Measurements from ENCODE around the gene TRIM69. TPM values are rescaled to one million over a fixed set of nuclear protein-coding genes. Genes with fewer than 3 reads are reported as not detected.

Gene TRIM69
- total and polyA plus RNA-seq, 2 of the 4 experiments (the other 2 are of a cell fraction), result 5.3 to 7.7 TPM

DNA sequence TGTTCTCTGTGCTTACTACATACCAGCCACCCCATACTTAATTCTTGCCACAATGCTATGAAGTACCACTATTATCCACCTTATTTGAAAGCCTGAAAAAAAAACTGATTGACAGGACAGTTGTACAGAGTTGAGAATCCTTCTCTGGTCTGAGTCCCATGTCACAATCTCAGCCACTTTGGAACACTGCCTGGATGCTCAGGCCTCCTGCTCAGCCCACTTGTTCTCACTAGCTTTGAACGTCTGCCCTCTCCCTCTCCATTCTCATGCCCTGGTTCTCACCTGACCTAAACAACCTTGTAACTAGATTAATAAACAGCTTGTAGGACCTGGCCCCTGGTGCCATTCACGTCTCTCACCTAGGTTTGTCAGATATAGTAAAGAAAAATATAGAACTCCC is 53.9 kb downstream of the TRIM69 start:
- BruUV-seq (replicated peaks), result no TSS peak
- Histone ChIP-seq H2AK9ac (replicated peaks; ENCODE audit: low read depth, low read length, poor library complexity) (no peak overlapping the region), H2AFZ (replicated peaks; ENCODE audit: low read length, poor library complexity) (no peak overlapping the region), H3K36me3 (ENCODE audit: control insufficient read depth, insufficient read depth, low read length) (no peaks in the 10 kb centered on the region), H3K9me1 (ENCODE audit: insufficient read depth, low read length) (no peaks in the 10 kb centered on the region), H3K9ac (ENCODE audit: low read depth, low read length) (no peak overlapping the region), H2BK20ac (ENCODE audit: low read depth, low read length) (no peak overlapping the region), H3K4ac (ENCODE audit: low read depth, low read length) (no peak overlapping the region), H4K5ac (ENCODE audit: low read depth, low read length) (no peak overlapping the region), H3K4me1 (ENCODE audit: control insufficient read depth, insufficient read depth, low read length) (no peaks in the 10 kb centered on the region), H3K79me1 (ENCODE audit: low read depth in 1 of 2, low read length in 2 of 2) (no peaks in the 10 kb centered on the region), H2BK5ac (ENCODE audit: low read depth, low read length, poor library complexity, severe bottlenecking) (no peak overlapping the region), H2AK5ac (ENCODE audit: low read depth, low read length) (no peak overlapping the region), H3K14ac (replicated peaks; ENCODE audit: low read depth, low read length) (no peak overlapping the region), H2BK120ac (ENCODE audit: low read depth, low read length) (no peak overlapping the region), H3K27me3 (ENCODE audit: control insufficient read depth, insufficient read depth, low read length) (peaks cover 21% of the 10 kb centered on the region), H3K4me3 (ENCODE audit: insufficient read depth, low read depth, low read length) (no peak overlapping the region), H4K20me1 (ENCODE audit: insufficient read depth, low read length) (no peaks in the 10 kb centered on the region), H4K91ac (ENCODE audit: insufficient read depth, low read depth, low read length) (no peak overlapping the region), H3K27ac (ENCODE audit: insufficient read depth, low read length) (no peak overlapping the region), H3K9me3 (ENCODE audit: control insufficient read depth, insufficient read depth, low read length) (no peaks in the 10 kb centered on the region), H3K18ac (ENCODE audit: low read depth, low read length) (no peak overlapping the region), H3K56ac (ENCODE audit: extremely low read depth, insufficient read depth, low read length) (no peak overlapping the region), H3K23ac (ENCODE audit: low read depth, low read length) (no peak overlapping the region), H2BK15ac (ENCODE audit: low read depth, low read length) (no peak overlapping the region), H3K4me2 (ENCODE audit: low read depth, low read length) (no peak overlapping the region), H4K8ac (ENCODE audit: low read depth in 2 of 2, low read length in 2 of 2) (no peak overlapping the region)
- no peak for ATAC-seq (ENCODE audit: low read depth)
- dilution Hi-C loops (cut with HindIII; ENCODE audit: low sequenced_read_pairs, unreplicated experiment) (no loop called here), intact Hi-C loops (cut with micrococcal nuclease) (no loop called here), in situ Hi-C loops (cut with MboI; ENCODE audit: low sequenced_read_pairs) (no loop called here)
- no peak for TF ChIP-seq SMC3 (IDR thresholded peaks at IDR 0.05; ENCODE audit: low read depth, low read length)
- TF ChIP-seq, protein P1, sequence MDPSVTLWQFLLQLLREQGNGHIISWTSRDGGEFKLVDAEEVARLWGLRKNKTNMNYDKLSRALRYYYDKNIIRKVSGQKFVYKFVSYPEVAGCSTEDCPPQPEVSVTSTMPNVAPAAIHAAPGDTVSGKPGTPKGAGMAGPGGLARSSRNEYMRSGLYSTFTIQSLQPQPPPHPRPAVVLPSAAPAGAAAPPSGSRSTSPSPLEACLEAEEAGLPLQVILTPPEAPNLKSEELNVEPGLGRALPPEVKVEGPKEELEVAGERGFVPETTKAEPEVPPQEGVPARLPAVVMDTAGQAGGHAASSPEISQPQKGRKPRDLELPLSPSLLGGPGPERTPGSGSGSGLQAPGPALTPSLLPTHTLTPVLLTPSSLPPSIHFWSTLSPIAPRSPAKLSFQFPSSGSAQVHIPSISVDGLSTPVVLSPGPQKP (IDR thresholded peaks at IDR 0.05; ENCODE audit: borderline replicate concordance, low read depth, low read length), result no peak
- TF ChIP-seq, protein P2, sequence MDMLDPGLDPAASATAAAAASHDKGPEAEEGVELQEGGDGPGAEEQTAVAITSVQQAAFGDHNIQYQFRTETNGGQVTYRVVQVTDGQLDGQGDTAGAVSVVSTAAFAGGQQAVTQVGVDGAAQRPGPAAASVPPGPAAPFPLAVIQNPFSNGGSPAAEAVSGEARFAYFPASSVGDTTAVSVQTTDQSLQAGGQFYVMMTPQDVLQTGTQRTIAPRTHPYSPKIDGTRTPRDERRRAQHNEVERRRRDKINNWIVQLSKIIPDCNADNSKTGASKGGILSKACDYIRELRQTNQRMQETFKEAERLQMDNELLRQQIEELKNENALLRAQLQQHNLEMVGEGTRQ (IDR thresholded peaks at IDR 0.05; ENCODE audit: low read depth, low read length), result no peak
- no peak for TF ChIP-seq MAFK (IDR thresholded peaks at IDR 0.05; ENCODE audit: low read depth, low read length)
- no peak for TF ChIP-seq MXI1 (IDR thresholded peaks at IDR 0.05; ENCODE audit: borderline replicate concordance, low read depth, low read length)
- no peak for TF ChIP-seq RFX5 (IDR thresholded peaks at IDR 0.05; ENCODE audit: low read depth, low read length)
- TF ChIP-seq, protein P3, sequence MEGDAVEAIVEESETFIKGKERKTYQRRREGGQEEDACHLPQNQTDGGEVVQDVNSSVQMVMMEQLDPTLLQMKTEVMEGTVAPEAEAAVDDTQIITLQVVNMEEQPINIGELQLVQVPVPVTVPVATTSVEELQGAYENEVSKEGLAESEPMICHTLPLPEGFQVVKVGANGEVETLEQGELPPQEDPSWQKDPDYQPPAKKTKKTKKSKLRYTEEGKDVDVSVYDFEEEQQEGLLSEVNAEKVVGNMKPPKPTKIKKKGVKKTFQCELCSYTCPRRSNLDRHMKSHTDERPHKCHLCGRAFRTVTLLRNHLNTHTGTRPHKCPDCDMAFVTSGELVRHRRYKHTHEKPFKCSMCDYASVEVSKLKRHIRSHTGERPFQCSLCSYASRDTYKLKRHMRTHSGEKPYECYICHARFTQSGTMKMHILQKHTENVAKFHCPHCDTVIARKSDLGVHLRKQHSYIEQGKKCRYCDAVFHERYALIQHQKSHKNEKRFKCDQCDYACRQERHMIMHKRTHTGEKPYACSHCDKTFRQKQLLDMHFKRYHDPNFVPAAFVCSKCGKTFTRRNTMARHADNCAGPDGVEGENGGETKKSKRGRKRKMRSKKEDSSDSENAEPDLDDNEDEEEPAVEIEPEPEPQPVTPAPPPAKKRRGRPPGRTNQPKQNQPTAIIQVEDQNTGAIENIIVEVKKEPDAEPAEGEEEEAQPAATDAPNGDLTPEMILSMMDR (conservative IDR thresholded peaks at IDR 0.05; ENCODE audit: low read depth, low read length), result no peak
- no peak for TF ChIP-seq MAZ (IDR thresholded peaks at IDR 0.05; ENCODE audit: borderline replicate concordance, low read depth, low read length)
- TF ChIP-seq RCOR1 (IDR thresholded peaks at IDR 0.05; ENCODE audit: insufficient replicate concordance, low read length), result no peak
- no peak for TF ChIP-seq FOS (IDR thresholded peaks at IDR 0.05; ENCODE audit: low read depth, low read length)
- no peak for TF ChIP-seq RAD21 (IDR thresholded peaks at IDR 0.05; ENCODE audit: low read length)
- TF ChIP-seq NFE2L2 (IDR thresholded peaks at IDR 0.05; ENCODE audit: low read depth, low read length), result no peak
- TF ChIP-seq POLR2A (IDR thresholded peaks at IDR 0.05; ENCODE audit: low read depth, low read length), result no peak
- no peak for TF ChIP-seq CEBPB (IDR thresholded peaks at IDR 0.05; ENCODE audit: low read depth, low read length)
- no peak for TF ChIP-seq CHD1 (IDR thresholded peaks at IDR 0.05; ENCODE audit: low read depth, low read length)
- no peak for TF ChIP-seq BHLHE40 (IDR thresholded peaks at IDR 0.05; ENCODE audit: low read depth, low read length)
- ChIA-PET CTCF (no interaction called here), POLR2A (ENCODE audit: unreplicated experiment) (no interaction called here)
- DNase-seq, result no peak
- WGBS, 2 experiments (ENCODE audit: extremely low coverage in 2 of 2, insufficient read length in 1 of 2), result no CpG with 5 or more reads among the region's 2 CpGs

Data from IMR-90 (cell line).